ENCODE results near the gene PHKG1. TPM values are rescaled to one million over a fixed set of nuclear protein-coding genes. Genes with fewer than 3 reads are reported as not detected.
A peak's percentile ranks its signal among the peaks of the same experiment; 100 is the strongest.
"Not testable (repeated sequence)": the region's sequence is repeated elsewhere in the genome, so short reads cannot be mapped to it uniquely, and the experiment has no call there.

PHKG1 gene
- total RNA-seq, 1 experiment from 2014 or later: not detected

DNA sequence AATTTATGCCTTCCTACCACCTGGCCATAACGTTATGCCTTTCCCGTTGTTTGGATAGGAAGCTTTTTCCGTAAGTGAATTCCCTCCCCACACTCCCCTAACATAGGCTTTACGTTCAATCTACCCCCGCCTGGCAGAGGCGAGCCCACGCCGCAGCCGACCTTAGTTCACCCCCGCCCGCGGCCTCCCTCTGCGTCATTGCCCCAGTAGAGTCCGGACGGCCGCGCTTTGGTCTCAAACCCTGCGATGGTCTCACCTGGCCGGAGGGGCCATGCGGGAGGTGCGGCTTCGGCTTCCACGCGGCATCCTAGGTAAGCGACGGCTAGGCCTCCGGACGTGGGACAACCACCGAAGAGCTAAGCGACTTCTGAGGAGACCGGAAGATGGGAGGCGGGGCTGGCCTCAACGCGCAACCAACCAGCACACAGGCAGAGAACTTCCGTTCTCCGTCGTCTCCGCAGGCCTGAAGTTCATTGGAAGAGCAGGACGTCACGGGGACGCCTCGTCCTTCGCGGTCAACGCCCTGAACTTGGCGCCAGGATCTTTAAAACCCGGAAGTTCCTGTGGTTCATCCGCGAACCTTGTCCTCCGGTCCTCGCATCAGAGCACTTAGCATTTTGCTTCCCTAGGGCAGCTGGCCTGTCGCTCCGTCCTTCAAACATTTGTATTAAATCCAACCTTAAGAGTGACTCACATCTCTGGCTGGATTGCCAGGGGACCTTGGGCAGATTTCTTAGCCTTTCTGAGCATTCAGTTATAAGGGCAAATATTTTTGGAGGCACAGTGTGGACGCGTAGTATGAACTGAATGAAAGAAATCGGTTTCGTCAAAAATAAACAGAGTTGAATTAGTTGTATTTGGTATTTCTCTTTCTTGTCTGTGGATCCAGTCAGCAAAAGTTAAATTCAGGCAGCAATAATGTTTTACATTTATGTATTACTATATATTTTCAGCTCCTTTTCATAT lies 13.6 kb upstream of the PHKG1 start, which contains the start of gene CHCHD2:
Gene CHCHD2 (minus strand): TSS at position 369 of the 966 bp plus-strand sequence. CDS start 63 bp downstream, at position 306.
- ATAC-seq: no peak
- POLR2A ChIA-PET: no interaction called here
- no peaks in the 10 kb centered on the region for H3K4me1 Mint-ChIP-seq
- peaks cover 53% of the 10 kb centered on the region for H3K36me3 Mint-ChIP-seq
- TF ChIP-seq GABPB1 (CRISPR knock-in tag; IDR thresholded peaks at IDR 0.05) (peak; percentile 62), ATF1 (CRISPR knock-in tag; IDR thresholded peaks at IDR 0.05) (no peak)
- H3K4me3 Mint-ChIP-seq: no peak within 1 kb of the TSS
- CTCF ChIA-PET: no interaction called here
- H3K27ac Mint-ChIP-seq: no peak within 1 kb of the TSS
- H3K9me3 Mint-ChIP-seq: peaks cover 60% of the 10 kb centered on the region
- H3K27me3 Mint-ChIP-seq (ENCODE audit: low read depth): peaks cover 2% of the 10 kb centered on the region; the same call in 1 of the 2 replicates
- DNase-seq (ENCODE audit: low spot score): no peak

DNA sequence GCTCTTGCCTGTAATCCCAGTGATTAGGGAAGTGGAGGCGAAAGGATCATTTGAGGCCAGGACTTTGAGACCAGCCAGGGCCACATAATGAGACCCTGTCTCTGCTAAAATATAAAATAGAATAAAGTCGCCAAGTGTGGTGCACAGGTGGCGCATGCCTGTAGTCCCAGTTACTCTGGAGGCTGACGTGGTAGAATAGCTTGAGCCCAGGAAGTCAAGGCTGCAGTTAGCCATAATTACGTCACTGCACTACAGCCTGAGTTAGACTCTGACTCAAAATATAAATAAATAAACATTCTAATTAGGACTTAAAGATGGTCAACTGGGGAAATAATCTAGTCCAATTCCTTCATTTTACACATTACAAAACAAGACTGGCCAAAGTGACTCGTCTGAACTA lies 12.8 kb upstream of the PHKG1 start:
- H3K27me3 Mint-ChIP-seq (ENCODE audit: low read depth): peaks cover 9% of the 10 kb centered on the region; the same call in 1 of the 2 replicates
- H3K9me3 Mint-ChIP-seq: peaks cover 66% of the 10 kb centered on the region
- TF ChIP-seq, protein P1, sequence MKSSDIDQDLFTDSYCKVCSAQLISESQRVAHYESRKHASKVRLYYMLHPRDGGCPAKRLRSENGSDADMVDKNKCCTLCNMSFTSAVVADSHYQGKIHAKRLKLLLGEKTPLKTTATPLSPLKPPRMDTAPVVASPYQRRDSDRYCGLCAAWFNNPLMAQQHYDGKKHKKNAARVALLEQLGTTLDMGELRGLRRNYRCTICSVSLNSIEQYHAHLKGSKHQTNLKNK (CRISPR knock-in tag; IDR thresholded peaks at IDR 0.05): no peak
- TF ChIP-seq NFATC4 (CRISPR knock-in tag; IDR thresholded peaks at IDR 0.05): no peak
- TF ChIP-seq, protein P2, sequence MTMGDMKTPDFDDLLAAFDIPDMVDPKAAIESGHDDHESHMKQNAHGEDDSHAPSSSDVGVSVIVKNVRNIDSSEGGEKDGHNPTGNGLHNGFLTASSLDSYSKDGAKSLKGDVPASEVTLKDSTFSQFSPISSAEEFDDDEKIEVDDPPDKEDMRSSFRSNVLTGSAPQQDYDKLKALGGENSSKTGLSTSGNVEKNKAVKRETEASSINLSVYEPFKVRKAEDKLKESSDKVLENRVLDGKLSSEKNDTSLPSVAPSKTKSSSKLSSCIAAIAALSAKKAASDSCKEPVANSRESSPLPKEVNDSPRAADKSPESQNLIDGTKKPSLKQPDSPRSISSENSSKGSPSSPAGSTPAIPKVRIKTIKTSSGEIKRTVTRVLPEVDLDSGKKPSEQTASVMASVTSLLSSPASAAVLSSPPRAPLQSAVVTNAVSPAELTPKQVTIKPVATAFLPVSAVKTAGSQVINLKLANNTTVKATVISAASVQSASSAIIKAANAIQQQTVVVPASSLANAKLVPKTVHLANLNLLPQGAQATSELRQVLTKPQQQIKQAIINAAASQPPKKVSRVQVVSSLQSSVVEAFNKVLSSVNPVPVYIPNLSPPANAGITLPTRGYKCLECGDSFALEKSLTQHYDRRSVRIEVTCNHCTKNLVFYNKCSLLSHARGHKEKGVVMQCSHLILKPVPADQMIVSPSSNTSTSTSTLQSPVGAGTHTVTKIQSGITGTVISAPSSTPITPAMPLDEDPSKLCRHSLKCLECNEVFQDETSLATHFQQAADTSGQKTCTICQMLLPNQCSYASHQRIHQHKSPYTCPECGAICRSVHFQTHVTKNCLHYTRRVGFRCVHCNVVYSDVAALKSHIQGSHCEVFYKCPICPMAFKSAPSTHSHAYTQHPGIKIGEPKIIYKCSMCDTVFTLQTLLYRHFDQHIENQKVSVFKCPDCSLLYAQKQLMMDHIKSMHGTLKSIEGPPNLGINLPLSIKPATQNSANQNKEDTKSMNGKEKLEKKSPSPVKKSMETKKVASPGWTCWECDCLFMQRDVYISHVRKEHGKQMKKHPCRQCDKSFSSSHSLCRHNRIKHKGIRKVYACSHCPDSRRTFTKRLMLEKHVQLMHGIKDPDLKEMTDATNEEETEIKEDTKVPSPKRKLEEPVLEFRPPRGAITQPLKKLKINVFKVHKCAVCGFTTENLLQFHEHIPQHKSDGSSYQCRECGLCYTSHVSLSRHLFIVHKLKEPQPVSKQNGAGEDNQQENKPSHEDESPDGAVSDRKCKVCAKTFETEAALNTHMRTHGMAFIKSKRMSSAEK (CRISPR knock-in tag; IDR thresholded peaks at IDR 0.05; ENCODE audit: borderline replicate concordance): no peak
- no peak for DNase-seq (ENCODE audit: low spot score)
- H3K27ac Mint-ChIP-seq: no peak overlapping the region
- peaks cover 59% of the 10 kb centered on the region for H3K36me3 Mint-ChIP-seq
- H3K4me3 Mint-ChIP-seq: no peak overlapping the region
- ChIA-PET POLR2A (no interaction called here), CTCF (no interaction called here)
- ATAC-seq: no peak
- H3K4me1 Mint-ChIP-seq: no peaks in the 10 kb centered on the region

DNA sequence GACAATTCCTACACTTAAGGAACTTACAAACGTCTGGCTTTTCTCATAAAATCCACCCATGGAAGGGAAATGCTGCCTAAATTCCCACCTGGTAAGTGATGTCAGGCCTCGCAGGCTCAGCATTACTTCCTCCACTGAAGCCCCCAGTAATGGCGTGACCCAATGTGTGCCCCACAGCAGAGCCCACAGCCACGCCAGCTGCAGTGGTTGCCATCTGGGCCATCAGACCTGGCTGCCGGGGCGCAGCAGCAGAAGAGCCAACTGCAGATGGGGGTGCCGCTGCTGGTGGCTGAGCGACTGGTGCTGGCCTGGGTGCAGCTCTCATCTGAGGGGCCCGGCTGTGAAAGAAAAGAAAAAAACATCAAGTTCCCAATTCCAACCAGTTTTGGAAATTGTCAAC lies 11.4 kb upstream of the PHKG1 start:
- ATAC-seq; CTCF ChIA-PET; H3K27ac Mint-ChIP-seq; H3K4me1 Mint-ChIP-seq; H3K4me3 Mint-ChIP-seq; POLR2A ChIA-PET; DNase-seq (ENCODE audit: low spot score); H3K27me3 Mint-ChIP-seq (ENCODE audit: low read depth): not testable (repeated sequence)
- Mint-ChIP-seq H3K9me3 (peaks cover 70% of the 10 kb centered on the region), H3K36me3 (peaks cover 64% of the 10 kb centered on the region)

DNA sequence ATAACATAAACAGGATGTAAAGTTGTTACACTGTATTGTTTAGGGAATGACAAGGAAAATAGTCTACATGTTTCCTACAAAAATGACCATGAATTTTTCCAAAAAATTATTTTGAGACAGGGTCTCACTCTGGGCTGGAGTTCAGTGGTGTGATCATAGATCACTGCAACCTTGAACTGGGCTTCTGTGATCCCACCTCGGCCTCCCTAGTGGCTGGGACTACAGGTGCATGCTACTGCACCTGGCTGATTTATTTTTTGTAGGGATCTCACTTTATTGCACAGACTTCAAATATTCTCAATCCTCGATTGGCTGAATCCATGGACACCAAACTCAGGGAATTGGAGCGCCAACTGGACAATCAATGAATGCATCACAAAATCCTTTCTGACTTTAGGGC lies 6.9 kb upstream of the PHKG1 start:
- Mint-ChIP-seq H3K9me3 (peaks cover 40% of the 10 kb centered on the region), H3K4me3 (no peak overlapping the region), H3K27ac (no peak overlapping the region), H3K4me1 (no peaks in the 10 kb centered on the region), H3K27me3 (ENCODE audit: low read depth) (peaks cover 10% of the 10 kb centered on the region), H3K36me3 (peaks cover 39% of the 10 kb centered on the region)
- CTCF ChIA-PET: no interaction called here
- POLR2A ChIA-PET: no interaction called here
- DNase-seq (ENCODE audit: low spot score) (no peak), ATAC-seq (no peak)
- TF ChIP-seq MYBL2 (CRISPR knock-in tag; IDR thresholded peaks at IDR 0.05) (no peak), OVOL2 (CRISPR knock-in tag; IDR thresholded peaks at IDR 0.05; ENCODE audit: borderline replicate concordance) (no peak), ZNF138 (CRISPR knock-in tag; conservative IDR thresholded peaks at IDR 0.05) (no peak), ZNF232 (CRISPR knock-in tag; IDR thresholded peaks at IDR 0.05) (no peak), FOXJ3 (CRISPR knock-in tag; IDR thresholded peaks at IDR 0.05; ENCODE audit: borderline replicate concordance) (no peak), ZNF416 (CRISPR knock-in tag; IDR thresholded peaks at IDR 0.05) (no peak), ELF4 (CRISPR knock-in tag; IDR thresholded peaks at IDR 0.05; ENCODE audit: low read depth) (no peak), PRRX2 (CRISPR knock-in tag; IDR thresholded peaks at IDR 0.05) (no peak)
- TF ChIP-seq, protein P2 (CRISPR knock-in tag; IDR thresholded peaks at IDR 0.05; ENCODE audit: borderline replicate concordance): no peak
- TF ChIP-seq, protein P3, sequence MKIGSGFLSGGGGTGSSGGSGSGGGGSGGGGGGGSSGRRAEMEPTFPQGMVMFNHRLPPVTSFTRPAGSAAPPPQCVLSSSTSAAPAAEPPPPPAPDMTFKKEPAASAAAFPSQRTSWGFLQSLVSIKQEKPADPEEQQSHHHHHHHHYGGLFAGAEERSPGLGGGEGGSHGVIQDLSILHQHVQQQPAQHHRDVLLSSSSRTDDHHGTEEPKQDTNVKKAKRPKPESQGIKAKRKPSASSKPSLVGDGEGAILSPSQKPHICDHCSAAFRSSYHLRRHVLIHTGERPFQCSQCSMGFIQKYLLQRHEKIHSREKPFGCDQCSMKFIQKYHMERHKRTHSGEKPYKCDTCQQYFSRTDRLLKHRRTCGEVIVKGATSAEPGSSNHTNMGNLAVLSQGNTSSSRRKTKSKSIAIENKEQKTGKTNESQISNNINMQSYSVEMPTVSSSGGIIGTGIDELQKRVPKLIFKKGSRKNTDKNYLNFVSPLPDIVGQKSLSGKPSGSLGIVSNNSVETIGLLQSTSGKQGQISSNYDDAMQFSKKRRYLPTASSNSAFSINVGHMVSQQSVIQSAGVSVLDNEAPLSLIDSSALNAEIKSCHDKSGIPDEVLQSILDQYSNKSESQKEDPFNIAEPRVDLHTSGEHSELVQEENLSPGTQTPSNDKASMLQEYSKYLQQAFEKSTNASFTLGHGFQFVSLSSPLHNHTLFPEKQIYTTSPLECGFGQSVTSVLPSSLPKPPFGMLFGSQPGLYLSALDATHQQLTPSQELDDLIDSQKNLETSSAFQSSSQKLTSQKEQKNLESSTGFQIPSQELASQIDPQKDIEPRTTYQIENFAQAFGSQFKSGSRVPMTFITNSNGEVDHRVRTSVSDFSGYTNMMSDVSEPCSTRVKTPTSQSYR (CRISPR knock-in tag; IDR thresholded peaks at IDR 0.05): no peak

All from WTC11 (cell line).